SK-N-SH treated with all-trans-retinoic acid at 6 μM for 48 hours (cell line): ENCODE results near the gene BEGAIN.
A peak's percentile ranks its signal among the peaks of the same experiment; 100 is the strongest.

Experiments
- ARNTL ChIP-seq: fragments of 450-650 bp; formaldehyde crosslinking; IDR thresholded peaks from 2 replicates; pipeline ENCODE4 v1.5.0; 2020; ENCODE audit warnings: low read depth, mild to moderate bottlenecking, moderate library complexity, borderline replicate concordance
- BACH2 ChIP-seq: fragments of 250-450 bp; sonication (Bioruptor Pico); IDR thresholded peaks from 2 replicates; pipeline ENCODE4 v1.9.0; 2021; ENCODE audit warnings: mild to moderate bottlenecking, borderline replicate concordance
- ESRRG ChIP-seq: fragments of 250-450 bp; sonication (Bioruptor Pico); IDR thresholded peaks from 2 replicates; pipeline ENCODE4 v1.6.1; 2021; ENCODE audit warnings: mild to moderate bottlenecking
- GLIS3 ChIP-seq: fragments of 250-450 bp; sonication (Bioruptor Pico); IDR thresholded peaks from 2 replicates; pipeline ENCODE4 v1.5.0; 2020; ENCODE audit warnings: mild to moderate bottlenecking, moderate library complexity
- PATZ1 ChIP-seq: fragments of 250-450 bp; sonication (Bioruptor Pico); IDR thresholded peaks from 2 replicates; pipeline ENCODE4 v1.8.0; 2020; ENCODE audit warnings: mild to moderate bottlenecking, moderate library complexity, borderline replicate concordance
- ZFP30 ChIP-seq: fragments of 450-650 bp; formaldehyde crosslinking; IDR thresholded peaks from 2 replicates; pipeline ENCODE4 v1.5.0; 2022; ENCODE audit warnings: mild to moderate bottlenecking, moderate library complexity
- ZNF70 ChIP-seq: fragments of 450-650 bp; formaldehyde crosslinking; IDR thresholded peaks from 2 replicates; pipeline ENCODE4 v1.5.0; 2020; ENCODE audit warnings: mild to moderate bottlenecking, moderate library complexity
- TF ChIP-seq, protein P1 (sequence below): fragments of 250-450 bp; sonication (Bioruptor Pico); IDR thresholded peaks from 2 replicates; pipeline ENCODE4 v1.5.1; 2020; ENCODE audit warnings: low read depth, mild to moderate bottlenecking, moderate library complexity

- no peak for TF ChIP-seq PATZ1 (CRISPR knock-in tag)
- TF ChIP-seq ARNTL (CRISPR knock-in tag), result no peak
- no peak for TF ChIP-seq GLIS3 (CRISPR knock-in tag)
- no peak for TF ChIP-seq BACH2 (CRISPR knock-in tag)
- TF ChIP-seq ZFP30 (CRISPR knock-in tag), result no peak
- TF ChIP-seq ZNF70 (CRISPR knock-in tag), result peak; percentile 53; the same call in 1 of the 2 replicates
- TF ChIP-seq, protein P1, sequence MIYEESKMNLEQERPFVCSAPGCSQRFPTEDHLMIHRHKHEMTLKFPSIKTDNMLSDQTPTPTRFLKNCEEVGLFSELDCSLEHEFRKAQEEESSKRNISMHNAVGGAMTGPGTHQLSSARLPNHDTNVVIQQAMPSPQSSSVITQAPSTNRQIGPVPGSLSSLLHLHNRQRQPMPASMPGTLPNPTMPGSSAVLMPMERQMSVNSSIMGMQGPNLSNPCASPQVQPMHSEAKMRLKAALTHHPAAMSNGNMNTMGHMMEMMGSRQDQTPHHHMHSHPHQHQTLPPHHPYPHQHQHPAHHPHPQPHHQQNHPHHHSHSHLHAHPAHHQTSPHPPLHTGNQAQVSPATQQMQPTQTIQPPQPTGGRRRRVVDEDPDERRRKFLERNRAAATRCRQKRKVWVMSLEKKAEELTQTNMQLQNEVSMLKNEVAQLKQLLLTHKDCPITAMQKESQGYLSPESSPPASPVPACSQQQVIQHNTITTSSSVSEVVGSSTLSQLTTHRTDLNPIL (CRISPR knock-in tag), result no peak
- no peak for TF ChIP-seq ESRRG (CRISPR knock-in tag)
Observed at GRCh38 chr14:100573757-100574641, 13.2 kb downstream of the BEGAIN start.
